H1 (cell line): ENCODE results near the gene PIGS.

Experiments
- EP300 ChIP-seq, 2 experiments: IDR thresholded peaks; 1 replicate in 1 of 2; 2 replicates in 1 of 2; pipeline ENCODE4 v1.6.1; 2011 to 2012; ENCODE audit warnings: low read depth in 2 of 2, low read length in 2 of 2, mild to moderate bottlenecking in 2 of 2, borderline replicate concordance in 1 of 2, inconsistent platforms in 1 of 2, moderate library complexity in 1 of 2
- GTF2F1 ChIP-seq: IDR thresholded peaks from 2 replicates; pipeline ENCODE4 v1.6.1; 2012; ENCODE audit warnings: low read depth, low read length, improper control_type of control experiment, borderline replicate concordance
- POLR2A ChIP-seq, 2 experiments: IDR thresholded peaks; 1 replicate in 1 of 2; 2 replicates in 1 of 2; pipeline ENCODE4 v1.6.1; 2011; ENCODE audit warnings: low read depth in 2 of 2, low read length in 2 of 2, mild to moderate bottlenecking in 2 of 2; ENCODE audit errors: control extremely low read depth in 1 of 2
- RFX5 ChIP-seq: IDR thresholded peaks from 2 replicates; pipeline ENCODE4 v1.6.1; 2011; ENCODE audit warnings: low read depth, low read length, improper control_type of control experiment, borderline replicate concordance
- RNF2 ChIP-seq: fragments of 200-900, 300-1000 bp; sonication (generic); IDR thresholded peaks from 2 replicates; pipeline ENCODE4 v1.7.1; 2016; ENCODE audit warnings: borderline replicate concordance, low read depth, mild to moderate bottlenecking, antibody characterized with exemption, low read length; ENCODE audit not compliant: poor library complexity, severe bottlenecking; ENCODE audit errors: missing control alignments
- SP2 ChIP-seq: IDR thresholded peaks from 2 replicates; pipeline ENCODE4 v1.6.1; 2012; ENCODE audit warnings: mild to moderate bottlenecking, low read length, inconsistent platforms
- TAF1 ChIP-seq: IDR thresholded peaks from 2 replicates; pipeline ENCODE4 v1.6.1; 2011; ENCODE audit warnings: mild to moderate bottlenecking, low read depth, low read length
- TF ChIP-seq, protein P1 (sequence below), 3 experiments: IDR thresholded peaks; 1 replicate in 2 of 3; 2 replicates in 1 of 3; pipeline versions ENCODE4 v1.5.1 to v1.6.1; 2011; ENCODE audit warnings: low read length in 3 of 3, mild to moderate bottlenecking in 3 of 3, inconsistent platforms in 2 of 3, low read depth in 1 of 3, moderate library complexity in 1 of 3; ENCODE audit not compliant: insufficient read depth in 1 of 3; ENCODE audit errors: control extremely low read depth in 1 of 3
- TF ChIP-seq, protein P2 (sequence below): IDR thresholded peaks from 2 replicates; pipeline ENCODE4 v1.6.1; 2012; ENCODE audit warnings: inconsistent platforms

DNA sequence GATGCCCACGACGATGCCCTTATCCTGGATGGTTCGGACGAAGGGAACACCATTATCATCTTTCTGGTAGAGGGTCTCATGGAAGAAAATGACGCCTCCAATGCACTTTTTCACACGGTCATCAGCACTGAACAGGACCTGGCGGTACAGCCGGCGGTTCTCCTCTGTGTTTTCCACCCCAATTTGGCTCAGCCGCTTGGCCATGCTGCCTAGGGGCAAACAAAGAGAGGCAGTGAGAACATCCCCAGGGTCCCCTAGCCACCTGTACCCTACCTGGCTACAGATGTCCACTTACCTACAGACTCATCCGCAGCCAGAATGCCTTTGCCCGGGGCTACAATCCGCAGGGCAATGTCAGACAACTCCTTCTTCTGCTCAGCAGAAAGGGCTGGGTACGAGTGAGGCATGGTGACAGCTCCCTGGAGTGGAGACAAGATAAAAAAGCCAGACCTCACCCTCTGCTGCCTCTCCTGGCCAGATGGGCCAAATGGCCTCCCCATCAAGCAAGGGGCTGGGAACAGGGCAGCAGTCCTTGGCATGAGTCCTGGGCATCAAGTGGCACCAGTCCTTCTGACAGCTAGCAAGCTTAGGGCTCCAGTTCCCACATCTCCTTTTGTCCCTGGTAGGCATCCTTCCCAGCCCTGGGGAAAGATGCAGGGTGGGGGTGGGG is 3.9 kb upstream of the PIGS start:
- TF ChIP-seq RFX5 (no peak), RNF2 (no peak), POLR2A (IDR thresholded peaks at IDR 0.05; ENCODE audit: control extremely low read depth in 1 of 2, low read depth in 2 of 2, low read length in 2 of 2) (no peak), EP300 (IDR thresholded peaks at IDR 0.05; ENCODE audit: borderline replicate concordance in 1 of 2, low read depth in 2 of 2, low read length in 2 of 2) (no peak), TAF1 (no peak), SP2 (no peak), GTF2F1 (no peak)
- TF ChIP-seq, protein P1, sequence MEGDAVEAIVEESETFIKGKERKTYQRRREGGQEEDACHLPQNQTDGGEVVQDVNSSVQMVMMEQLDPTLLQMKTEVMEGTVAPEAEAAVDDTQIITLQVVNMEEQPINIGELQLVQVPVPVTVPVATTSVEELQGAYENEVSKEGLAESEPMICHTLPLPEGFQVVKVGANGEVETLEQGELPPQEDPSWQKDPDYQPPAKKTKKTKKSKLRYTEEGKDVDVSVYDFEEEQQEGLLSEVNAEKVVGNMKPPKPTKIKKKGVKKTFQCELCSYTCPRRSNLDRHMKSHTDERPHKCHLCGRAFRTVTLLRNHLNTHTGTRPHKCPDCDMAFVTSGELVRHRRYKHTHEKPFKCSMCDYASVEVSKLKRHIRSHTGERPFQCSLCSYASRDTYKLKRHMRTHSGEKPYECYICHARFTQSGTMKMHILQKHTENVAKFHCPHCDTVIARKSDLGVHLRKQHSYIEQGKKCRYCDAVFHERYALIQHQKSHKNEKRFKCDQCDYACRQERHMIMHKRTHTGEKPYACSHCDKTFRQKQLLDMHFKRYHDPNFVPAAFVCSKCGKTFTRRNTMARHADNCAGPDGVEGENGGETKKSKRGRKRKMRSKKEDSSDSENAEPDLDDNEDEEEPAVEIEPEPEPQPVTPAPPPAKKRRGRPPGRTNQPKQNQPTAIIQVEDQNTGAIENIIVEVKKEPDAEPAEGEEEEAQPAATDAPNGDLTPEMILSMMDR (IDR thresholded peaks at IDR 0.05; ENCODE audit: control extremely low read depth in 1 of 3, insufficient read depth in 1 of 3, low read depth in 1 of 3, low read length in 3 of 3) = peak in 2 of 3 experiments; percentile 32 to 38; a peak in 2 of 4 replicates
- TF ChIP-seq, protein P2, sequence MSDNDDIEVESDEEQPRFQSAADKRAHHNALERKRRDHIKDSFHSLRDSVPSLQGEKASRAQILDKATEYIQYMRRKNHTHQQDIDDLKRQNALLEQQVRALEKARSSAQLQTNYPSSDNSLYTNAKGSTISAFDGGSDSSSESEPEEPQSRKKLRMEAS = no peak
